Measurements from ENCODE around the gene PAX5. TPM values are rescaled to one million over a fixed set of nuclear protein-coding genes. Genes with fewer than 3 reads are reported as not detected.
"Not testable (repeated sequence)": the region's sequence is repeated elsewhere in the genome, so short reads cannot be mapped to it uniquely, and the experiment has no call there.

Gene PAX5
- total RNA-seq, 1 experiment from 2014 or later = not detected

DNA sequence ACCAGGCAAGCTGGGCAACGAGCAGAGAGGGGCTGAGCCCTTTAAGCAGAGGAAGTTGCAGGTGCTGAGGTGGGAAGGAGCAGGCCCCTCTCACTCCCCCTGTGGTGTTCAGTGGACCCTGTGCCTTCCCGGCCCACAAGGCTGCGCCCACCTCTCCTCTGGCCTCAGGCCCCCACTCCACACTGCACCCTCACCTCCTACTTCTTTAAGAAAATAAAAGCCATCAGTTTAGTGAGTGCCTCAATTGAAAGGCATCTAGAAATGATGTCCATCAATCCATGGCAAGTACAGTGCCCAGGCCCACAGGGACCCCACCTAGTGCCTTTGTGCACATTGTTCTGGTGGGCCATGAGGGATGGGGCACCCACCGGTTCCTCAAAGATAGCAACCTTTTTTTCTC, 158.0 kb downstream of the PAX5 start:
- no peak for DNase-seq (ENCODE audit: low spot score)
- in situ Hi-C loops (cut with HindIII; ENCODE audit: low sequenced_read_pairs) = no loop called here

DNA sequence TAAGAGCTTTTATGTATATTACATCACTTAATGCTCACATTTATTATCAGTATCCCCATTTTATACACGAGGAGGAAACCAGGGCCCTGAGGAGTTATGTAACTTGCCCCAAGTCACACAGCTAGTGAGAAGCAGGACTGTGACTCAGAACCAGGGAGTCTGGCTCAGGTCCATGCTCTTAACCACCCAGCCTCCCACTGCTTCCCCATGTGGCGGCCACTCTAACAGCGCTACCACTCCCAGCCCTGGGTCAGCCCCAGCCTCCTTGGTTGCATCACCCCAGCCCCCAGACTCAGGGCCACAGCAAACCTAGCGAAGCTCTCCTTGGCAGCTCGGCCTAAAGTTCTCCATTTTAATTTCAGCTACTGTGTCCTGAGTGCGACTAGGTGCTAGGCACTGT, 159.1 kb downstream of the PAX5 start:
- DNase-seq (ENCODE audit: low spot score) = no peak
- in situ Hi-C loops (cut with HindIII; ENCODE audit: low sequenced_read_pairs) = no loop called here

DNA sequence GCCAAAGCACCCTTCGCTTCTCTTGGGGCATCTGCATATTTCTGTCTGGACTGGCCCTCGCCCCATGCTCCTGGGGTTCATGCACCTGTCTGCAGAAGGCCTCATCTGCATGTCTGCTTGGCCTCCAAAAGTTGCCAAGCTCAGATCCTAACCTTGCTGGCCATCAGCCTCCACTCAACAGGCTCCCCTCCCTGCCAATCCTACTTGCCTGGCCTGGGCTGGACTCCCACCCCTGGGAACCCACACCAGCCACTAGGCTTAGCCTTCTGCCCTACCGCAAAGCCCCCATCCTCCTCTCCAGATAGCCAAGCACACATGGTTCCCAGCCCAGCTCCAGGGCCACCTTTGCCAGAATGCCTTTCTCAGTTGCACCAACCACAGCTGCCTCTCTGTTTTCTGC, 159.8 kb downstream of the PAX5 start:
- no peak for DNase-seq (ENCODE audit: low spot score)
- in situ Hi-C loops (cut with HindIII; ENCODE audit: low sequenced_read_pairs) = no loop called here

DNA sequence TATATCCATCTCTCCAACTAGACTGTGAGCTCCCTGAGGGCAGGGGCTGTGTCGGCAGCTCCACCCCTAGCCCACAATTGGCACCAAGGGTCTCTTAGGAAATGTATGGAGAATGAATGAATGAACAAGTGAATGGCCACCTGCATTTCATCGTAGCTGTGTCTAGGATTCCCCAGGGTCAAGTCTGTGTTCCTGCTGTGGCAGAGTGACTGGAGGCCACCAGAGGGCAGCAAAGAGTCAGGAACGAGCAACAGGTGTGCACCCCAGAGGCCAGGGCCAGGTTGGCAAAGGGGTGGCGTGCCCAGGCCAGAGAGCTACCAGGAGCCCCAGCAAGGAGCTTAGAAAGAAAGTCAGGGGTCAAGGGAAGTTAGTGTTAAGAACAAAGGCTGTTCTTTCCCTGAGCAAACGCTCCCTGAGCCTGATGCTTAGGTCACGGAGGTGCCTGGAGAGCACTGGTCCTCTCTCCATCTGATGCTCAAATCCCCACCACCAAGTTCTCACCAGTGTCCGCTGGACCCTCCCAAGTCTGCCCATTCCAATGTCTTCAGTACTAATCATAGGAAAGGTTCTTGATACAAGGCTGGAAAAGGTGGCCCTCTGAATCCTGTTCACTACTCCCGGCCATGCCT, 160.7 kb downstream of the PAX5 start:
- in situ Hi-C loops (cut with HindIII; ENCODE audit: low sequenced_read_pairs) = no loop called here
- DNase-seq (ENCODE audit: low spot score) = peak; percentile 52

DNA sequence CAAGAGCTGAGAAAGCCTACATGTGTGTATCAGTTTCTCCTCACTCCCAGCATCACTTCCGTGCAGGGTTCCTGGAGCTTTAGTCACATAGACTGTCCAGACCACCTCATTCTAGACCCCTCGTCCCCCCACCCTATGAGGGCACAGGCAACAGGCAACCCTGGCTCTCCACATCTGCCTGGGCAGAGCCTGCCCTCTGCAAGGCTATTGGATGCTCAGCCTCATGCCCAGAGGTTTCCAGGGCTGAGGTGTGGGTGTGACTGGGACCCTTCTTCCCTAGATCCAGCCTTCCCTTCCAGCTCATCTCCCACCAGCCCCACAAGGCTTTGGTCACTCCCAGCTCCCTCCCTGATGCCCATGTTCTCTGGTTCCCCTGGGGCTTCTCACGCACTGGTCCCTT, 161.4 kb downstream of the PAX5 start:
- in situ Hi-C loops (cut with HindIII; ENCODE audit: low sequenced_read_pairs) = no loop called here
- DNase-seq (ENCODE audit: low spot score) = no peak

DNA sequence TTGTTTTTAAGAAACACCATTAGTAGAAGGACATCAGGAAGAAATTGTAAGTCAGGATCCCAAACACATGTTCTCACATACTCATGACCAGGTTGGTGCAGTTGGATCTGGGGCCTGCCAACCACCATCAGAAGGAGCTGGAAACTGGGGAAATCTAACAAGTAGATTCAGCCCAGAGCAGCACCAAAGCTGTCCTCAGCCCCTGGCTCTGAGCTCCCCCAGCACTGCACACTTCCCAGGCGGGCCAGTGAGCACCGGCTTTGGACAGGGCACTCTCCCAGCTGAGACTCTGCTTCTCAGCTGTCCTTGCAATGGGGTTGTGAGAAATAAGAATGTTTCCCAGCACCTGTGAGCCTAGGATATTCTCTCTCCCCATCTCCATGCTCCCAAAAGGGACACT, 162.5 kb downstream of the PAX5 start:
- no peak for DNase-seq (ENCODE audit: low spot score)
- in situ Hi-C loops (cut with HindIII; ENCODE audit: low sequenced_read_pairs) = no loop called here

DNA sequence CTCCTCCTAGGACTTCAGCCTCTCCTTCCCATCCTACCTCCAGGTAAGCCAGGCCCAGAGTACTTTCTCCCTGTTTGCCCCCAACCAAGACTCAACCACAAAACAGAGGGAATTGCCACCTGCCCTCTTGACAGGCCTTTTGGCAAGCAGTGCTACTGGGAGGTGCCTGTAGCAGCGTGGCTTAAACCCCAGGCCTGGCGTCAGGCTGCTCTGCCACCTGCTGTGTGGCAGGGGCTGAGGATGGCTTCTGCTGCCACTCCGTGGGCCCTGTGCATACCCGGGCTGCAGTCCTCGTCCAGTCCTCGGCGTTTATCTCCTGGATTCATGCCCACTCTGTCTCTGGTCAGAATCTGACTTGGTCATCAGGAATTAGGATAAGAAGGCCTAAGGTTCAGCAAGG, 163.1 kb downstream of the PAX5 start:
- DNase-seq (ENCODE audit: low spot score) = no peak
- in situ Hi-C loops (cut with HindIII; ENCODE audit: low sequenced_read_pairs) = no loop called here

DNA sequence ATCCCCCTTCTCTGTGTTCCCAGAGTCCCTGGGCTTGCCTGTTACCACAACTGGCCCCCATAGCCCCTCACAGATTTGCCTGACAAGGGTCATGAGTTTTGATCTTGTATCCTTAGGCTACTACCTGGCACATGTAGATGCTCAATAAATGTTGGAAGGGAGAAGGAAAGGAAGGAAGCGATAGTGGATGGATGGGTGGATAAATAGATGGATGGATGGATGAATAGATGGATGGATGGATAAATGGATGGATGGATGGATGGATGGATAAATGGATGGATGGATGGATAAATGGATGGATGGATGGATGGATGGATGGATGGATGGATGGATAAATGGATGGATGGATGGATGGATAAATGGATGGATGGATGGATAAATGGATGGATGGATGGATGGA, 164.5 kb downstream of the PAX5 start:
- DNase-seq (ENCODE audit: low spot score) = not testable (repeated sequence)
- in situ Hi-C loops (cut with HindIII; ENCODE audit: low sequenced_read_pairs) = loop anchor here (10.0 kb wide), 1 partner anchor 115 kb away; no protein-coding TSS in a partner anchor

DNA sequence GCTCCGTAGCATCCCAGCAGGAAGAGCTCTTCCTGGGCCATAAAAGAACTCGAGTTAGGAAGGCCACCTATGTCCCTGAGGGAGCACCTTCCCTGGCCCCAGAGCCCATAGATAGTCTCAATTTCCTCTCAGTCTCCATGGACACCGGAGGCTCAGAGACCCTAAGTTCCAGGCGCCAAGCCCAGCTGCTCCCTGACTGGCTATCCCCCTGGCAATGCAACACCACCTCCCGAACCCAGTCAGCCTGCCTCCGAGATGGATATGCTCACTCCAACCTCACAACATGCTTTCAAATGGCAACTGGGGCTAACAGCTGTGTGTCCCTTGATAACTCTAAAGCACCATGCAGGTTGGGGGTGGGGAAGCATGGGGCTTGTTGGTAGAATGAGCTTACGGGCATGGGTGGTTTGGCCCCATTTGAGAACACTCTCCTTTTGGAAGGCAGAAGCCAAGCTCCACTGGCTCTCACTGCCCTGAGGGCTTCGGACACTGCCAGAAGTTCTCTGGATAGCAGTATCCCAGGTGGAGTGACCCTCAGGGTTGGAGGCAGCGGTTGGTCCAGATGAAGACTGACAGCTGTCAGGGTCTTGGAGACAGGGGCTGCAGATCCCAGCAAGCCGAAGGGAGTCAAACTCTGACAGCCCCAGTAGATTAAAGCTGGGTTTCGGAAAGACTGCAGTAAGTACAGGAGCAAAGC, 165.3 kb downstream of the PAX5 start:
- in situ Hi-C loops (cut with HindIII; ENCODE audit: low sequenced_read_pairs) = loop anchor here (10.0 kb wide), 1 partner anchor 116 kb away; no protein-coding TSS in a partner anchor
- DNase-seq (ENCODE audit: low spot score) = no peak

DNA sequence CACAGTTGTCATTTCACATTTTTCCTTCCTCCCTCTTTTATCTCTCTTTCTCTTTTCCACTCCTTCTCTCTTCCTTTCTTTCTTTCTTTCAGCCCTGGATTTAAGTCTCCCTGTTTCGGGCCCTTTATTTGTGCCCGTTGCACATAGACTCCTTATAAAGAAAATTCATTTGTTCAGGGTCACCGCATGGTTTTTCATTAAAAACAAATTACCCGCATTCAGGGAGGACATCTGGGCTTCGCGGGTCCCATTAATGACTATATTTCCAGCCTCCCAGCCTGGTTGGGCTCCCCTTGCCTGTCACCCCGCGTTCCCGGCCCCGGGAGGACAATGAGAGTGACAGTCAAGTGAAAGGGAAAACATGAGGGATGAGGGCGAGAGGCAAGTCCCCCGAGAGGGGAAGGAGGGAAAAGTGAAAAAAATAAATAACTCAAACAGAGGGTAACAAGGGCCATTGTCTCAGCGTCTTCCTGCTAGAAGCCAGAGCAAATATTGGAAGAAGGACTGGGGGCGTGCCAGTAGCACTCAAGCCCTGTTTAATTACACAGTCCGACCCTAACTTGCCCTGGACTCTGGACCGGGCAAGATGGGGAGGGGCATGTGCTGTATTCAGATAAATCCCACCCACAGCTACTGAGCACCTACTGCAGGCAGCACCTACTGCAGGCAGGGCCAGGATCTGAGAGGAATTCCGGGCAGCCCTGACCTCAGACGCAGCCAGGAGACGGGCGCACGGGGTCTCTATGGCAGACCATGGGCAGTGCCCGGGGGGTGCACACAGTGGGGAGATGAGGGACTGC, 166.2 kb downstream of the PAX5 start:
- in situ Hi-C loops (cut with HindIII; ENCODE audit: low sequenced_read_pairs) = loop anchor here (10.0 kb wide), 1 partner anchor 117 kb away; no protein-coding TSS in a partner anchor
- no peak for DNase-seq (ENCODE audit: low spot score)

DNA sequence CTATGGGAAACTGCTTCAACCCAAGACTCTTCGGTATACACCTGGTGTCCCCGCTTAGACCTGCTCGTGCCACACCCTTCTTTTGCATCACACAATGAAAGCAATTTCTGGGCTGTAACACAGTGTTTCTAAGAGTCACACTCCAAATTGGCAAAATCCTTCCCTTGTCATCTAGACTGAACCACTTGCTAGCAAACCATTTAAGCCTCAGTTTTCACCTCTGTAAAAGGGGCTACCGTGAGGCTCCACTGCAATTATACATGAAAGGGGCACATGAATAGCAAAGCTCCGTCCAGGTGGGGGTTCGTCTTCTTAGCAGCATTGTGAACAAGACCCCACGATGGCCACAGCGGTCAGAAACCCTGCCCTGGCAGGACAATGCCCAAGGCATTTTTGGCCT, 166.8 kb downstream of the PAX5 start:
- in situ Hi-C loops (cut with HindIII; ENCODE audit: low sequenced_read_pairs) = loop anchor here (10.0 kb wide), 1 partner anchor 118 kb away; no protein-coding TSS in a partner anchor
- DNase-seq (ENCODE audit: low spot score) = no peak

DNA sequence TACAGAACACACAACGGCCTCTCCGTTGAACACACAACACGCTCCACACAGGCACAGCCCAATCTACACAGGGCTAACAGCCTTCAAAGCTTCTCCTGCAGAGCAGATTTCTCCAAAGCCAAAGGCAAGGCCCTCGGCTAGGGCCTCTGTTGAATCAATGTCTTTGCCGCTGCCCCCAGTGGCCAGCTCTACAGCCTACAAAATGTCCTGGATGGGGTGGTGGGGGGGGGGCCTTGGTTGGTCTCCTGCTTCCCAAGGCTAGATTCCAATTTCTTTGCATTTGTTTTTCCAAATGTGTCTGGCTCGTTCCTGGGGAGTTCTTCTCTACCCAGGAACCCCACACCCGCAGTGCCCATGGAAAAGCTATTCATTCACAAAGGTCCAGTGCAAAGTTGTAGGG, 167.2 kb downstream of the PAX5 start:
- in situ Hi-C loops (cut with HindIII; ENCODE audit: low sequenced_read_pairs) = loop anchor here (10.0 kb wide), 1 partner anchor 118 kb away; no protein-coding TSS in a partner anchor
- DNase-seq (ENCODE audit: low spot score) = no peak

DNA sequence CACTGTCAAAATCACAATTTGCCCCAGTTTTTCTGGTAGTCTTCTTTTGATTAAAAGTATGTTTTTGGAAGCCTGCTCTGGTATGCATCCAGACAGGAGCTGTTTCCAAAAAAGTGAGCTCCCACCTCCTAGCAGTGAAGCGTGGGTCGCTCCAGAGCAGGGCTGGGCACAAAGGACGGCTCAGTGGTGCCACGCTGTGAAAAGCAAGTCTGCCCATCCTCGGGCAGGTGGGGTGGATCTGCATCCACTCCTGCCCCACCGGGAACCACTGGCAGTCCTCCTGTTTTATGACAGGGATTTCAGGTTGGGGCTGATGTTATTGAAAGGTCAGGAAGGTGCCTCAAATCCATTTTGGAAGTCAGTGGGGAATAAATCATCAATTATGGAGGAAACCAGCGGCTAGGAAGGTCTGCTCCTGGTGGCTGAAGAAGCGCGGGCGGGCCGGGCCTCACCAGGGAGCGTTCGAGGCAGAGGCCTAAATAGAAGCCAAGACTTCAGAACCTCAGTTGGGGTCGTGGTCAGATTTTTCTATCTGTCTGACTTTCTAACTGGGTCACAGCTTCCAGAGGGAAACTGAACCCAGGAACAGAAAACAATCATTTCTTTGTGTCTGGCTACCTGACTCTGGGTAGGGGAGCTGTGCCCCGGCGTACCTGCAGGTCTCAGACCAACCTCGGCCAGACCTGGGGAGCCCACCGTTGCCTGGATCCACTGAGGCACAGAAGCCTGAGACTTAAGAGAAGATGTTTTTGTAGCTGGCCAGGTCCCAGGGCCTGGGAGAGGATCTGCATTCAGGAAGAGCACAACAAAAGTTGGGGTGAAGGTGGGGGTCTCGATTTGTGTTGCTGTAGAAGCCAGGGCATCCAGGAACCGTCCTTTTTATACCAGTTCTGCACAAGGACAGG, 168.1 kb downstream of the PAX5 start:
- DNase-seq (ENCODE audit: low spot score) = no peak
- in situ Hi-C loops (cut with HindIII; ENCODE audit: low sequenced_read_pairs) = loop anchor here (10.0 kb wide), 1 partner anchor 119 kb away; no protein-coding TSS in a partner anchor

DNA sequence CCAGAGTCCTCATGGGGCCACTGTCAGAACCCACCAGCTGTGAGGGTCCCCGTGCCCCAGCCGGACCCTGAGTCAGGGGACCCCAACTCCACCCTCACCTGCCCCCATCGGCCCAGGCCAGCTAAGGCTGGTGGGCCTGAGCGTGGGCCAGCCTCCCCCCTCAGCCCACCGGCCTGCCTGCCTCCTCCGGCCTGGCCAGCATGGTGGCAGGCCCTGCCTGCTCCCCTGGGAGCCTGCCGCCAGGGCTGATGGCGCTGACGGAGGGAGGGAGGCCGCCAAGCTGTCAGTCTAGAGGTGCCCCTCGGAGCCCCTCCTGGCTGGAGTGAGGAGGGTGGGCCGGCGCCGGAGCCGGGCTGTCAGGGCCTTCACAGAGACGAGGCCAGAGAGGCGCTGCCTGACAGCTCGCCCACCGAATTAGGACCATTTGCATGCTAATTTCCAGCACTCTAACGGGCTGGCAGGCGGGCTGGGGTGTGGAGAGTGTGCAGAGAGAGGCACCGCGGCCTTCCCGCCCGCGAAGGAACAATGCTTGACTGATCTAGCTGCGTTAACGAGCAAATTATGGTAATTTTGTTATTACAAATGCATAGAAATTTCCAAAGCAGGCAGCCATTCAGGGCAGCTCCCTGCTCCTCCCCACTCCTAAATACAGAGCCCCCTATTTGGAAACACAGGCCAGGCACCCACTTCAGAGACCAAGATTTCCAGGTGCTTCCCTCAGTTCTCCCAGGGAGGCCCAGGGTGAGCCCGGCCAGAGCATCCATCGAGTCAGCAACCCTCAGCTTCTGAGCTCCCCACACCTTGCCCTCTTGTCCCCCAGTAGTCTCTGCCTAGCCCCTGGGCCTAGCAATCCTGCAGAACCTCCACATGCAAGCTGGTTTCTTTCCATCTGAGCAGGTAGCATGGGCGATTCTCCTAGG, 169.3 kb downstream of the PAX5 start:
- no peak for DNase-seq (ENCODE audit: low spot score)
- in situ Hi-C loops (cut with HindIII; ENCODE audit: low sequenced_read_pairs) = loop anchor here (10.0 kb wide), 1 partner anchor 120 kb away; no protein-coding TSS in a partner anchor

DNA sequence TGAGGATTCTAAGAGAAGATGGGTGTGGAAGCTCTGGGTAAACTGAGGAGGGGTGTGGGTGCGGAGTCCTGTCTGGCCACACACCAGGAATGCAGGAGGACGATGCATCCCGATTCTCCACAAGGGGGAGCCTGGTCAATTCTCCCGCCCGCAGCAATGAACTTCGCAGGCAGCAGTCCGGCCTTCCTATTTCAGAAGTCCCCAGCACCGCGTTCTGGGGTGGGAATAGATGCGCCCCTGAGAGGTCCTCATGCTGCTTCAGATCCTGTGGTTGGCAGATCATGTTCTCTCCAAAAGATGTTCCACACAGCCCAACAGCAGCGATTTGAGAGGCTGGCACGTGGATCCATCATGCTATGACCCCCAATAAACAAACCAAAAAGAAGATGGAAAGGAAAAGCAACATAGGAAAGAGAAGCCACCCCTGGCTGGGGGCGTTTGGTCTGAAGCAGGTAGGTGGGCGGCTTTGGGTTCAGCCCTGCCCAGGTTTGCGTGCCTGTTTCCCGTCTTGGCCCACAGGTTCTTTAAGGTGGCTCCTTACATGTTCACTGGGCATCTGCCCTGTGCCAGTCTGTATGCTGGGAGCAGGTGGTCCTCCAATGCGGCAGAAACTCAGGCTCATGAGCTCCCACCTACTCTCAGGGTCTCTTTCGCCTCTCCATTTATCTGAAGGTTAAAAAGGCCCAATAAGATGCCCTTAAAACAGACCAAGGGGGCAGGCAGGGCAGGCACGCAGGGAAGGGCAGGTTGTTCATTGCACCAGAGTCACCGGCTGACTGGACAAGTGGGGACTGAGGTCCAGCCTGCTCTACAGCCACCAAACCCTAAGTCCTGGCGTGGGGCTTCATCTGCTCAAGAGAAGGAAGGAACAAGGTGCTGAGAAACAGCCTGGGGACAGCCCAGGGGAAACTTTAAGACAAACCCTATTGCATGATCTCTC, 171.6 kb downstream of the PAX5 start:
- in situ Hi-C loops (cut with HindIII; ENCODE audit: low sequenced_read_pairs) = loop anchor here (10.0 kb wide), 1 partner anchor 122 kb away; no protein-coding TSS in a partner anchor
- peak; percentile 41 for DNase-seq (ENCODE audit: low spot score)

DNA sequence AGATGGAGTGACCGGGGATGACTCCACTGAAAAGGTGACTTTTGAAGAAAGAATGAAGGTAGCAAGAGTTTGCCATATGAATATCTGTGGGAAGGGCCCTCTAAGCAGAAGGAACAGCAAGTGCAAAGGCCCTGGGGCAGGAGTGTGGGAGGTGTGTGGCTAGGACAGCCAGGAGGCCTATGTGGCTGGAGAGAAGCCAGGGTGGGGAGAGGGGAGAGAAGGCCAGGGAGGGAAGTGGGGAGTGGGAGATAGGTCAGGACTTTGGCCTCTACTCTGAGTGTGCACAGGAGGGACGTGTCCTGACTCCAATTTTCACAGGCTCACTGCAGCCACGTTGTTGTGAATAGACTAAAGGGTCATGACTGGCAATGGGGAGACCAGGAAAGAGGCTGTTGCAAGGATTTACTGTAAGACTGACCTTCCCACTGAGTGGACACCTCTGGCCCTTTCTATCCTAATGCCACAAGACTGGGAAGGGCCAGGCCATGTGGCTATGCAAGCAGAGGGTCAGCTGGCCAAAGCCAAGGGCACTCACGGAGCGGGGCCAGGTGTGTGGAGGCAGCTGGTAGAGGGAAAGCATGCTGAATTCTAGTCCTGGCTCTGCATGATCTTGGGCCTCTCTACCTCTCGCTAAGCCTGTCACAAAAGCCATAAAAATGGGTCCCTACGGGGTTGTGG, 172.4 kb downstream of the PAX5 start:
- DNase-seq (ENCODE audit: low spot score) = no peak
- in situ Hi-C loops (cut with HindIII; ENCODE audit: low sequenced_read_pairs) = loop anchor here (10.0 kb wide), 1 partner anchor 123 kb away; no protein-coding TSS in a partner anchor
